OCI-M2 (cell line): ENCODE results near the gene GPER1.
"Not testable (repeated sequence)": the region's sequence is repeated elsewhere in the genome, so short reads cannot be mapped to it uniquely, and the experiment has no call there.

Source experiments
- DNase-seq: peaks from one replicate; lab custom pipeline; 2025; ENCODE audit not compliant: unreplicated experiment; lab: John Stamatoyannopoulos, UW

GPER1 gene

DNA sequence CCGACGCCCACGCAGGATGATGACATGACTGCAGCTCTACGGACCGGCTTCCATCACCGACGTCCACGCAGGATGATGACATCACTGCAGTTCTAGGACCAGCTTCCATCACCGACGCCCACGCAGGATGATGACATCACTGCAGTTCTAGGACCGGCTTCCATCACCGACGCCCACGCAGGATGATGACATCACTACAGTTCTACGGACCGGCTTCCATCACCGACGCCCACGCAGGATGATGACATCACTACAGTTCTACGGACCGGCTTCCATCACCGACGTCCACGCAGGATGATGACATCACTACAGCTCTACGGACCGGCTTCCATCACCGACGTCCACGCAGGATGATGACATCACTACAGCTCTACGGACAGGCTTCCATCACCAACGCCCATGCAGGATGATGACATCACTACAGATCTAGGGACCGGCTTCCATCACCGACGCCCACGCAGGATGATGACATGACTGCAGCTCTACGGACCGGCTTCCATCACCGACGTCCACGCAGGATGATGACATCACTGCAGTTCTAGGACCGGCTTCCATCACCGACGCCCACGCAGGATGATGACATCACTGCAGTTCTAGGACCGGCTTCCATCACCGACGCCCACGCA lies 28.6 kb downstream of the GPER1 start:
- DNase-seq: not testable (repeated sequence)

DNA sequence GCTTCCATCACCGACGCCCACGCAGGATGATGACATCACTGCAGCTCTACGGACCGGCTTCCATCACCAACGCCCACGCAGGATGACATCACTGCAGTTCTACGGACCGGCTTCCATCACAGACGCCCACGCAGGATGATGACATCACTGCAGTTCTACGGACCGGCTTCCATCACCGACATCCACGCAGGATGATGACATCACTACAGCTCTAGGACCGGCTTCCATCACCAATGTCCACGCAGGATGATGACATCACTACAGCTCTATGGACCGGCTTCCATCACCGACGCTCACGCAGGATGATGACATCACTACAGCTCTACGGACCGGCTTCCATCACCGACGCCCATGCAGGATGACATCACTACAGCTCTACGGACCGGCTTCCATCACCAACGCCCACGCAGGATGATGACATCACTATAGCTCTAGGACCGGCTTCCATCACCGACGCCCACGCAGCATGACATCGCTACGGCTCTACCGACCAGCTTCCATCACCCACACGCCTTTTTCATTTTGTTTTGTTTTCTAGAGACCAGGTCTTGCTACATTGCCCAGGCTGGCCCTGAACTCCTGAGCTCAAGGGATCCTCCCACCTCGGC lies 29.5 kb downstream of the GPER1 start:
- DNase-seq: no peak

DNA sequence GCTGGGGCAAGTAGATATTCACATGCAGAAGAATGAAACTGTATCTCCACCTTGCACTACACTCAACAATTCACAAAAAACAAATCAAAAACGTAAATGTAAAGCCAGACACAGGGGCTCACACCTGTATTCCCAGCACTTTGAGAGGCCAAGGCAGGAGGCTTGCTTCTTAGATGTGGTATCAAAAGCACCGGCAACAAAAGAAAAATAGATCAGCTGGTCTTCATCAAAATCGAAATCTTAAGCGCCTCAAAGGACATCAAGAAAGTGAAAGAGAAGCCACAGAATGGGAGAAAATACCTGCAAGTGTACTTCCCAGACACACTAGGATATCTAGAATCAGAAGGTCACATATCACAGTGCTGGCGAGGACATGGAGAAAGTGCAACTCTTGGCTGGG lies 31.3 kb downstream of the GPER1 start:
- no peak for DNase-seq

DNA sequence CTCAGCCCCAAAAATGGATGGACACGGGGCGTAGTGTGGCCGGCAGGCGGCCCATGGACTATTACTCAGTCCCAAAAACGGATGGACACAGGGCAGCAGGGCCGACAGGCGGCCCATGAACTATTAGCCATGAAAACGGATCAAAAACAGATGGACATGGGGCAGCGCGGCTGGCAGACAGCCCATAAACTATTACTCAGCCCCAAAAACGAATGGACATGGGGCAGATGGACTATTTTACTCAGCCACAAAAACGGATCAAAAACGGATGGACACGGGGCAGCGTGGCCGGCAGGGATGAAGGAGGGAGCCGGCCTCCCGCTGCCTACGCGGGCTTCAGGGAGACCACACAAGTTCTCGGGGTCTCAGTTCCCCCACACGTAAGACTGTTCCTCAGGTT lies 32.9 kb downstream of the GPER1 start:
- DNase-seq: no peak

DNA sequence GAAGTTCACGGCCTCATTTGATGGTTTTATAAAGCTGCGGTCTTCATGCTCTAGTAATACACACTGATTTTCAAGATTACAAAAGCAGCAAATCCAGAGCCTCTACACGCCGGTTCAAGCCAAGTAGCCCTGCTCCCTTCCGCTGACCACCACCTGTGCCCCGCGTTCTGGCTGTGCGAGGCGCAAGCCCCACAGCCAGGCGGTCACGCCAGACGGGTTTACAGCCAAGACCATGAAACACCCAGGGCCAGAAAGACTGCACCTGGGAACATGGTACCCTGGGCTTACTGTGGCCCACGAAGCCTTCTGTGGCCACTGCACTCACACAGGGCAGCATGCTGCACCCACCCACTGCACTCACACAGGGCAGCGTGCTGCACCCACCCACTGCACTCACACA lies 33.6 kb downstream of the GPER1 start:
- DNase-seq: no peak

DNA sequence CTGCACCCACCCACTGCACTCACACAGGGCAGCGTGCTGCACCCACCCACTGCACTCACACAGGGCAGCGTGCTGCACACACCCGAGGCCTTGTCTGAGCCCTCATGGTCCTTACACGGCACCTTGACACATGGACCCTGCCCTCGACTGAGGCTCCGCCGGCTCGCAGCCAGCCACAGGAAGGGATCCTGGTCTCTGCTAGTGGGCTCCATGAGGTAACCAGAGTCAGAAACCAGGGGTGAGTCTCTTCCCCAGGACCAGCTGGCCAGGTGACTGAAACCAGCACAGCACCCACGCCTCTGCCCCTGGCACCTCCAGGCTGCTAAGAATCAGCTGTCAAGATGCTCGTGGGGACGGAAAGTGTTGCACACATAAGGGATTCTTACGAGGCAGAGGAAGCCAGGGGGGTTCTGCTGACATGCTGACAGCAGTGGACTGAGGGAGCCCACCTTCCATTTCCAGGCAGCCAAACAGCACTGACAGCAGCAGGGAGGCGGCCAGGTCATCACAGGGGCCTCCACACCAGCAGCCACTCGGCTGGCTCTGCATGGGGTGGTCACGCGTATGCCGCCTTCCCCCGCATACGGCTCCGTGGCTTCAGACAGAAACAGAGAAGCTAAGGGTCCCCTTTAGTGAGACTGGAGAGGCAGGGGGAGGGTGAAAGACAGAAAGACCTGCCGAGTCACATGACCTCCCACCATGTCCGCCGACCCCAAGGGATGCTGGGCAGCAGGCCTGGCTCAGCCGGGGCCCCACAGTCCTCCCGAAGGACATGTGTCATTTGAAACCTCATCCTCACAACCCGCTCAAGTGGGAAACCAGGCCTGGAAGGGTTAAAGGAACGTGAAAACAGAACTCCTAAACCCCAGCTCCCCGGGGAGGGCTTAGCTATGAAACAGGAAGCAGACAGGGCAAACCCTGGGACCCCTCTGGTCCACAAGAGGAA lies 34.2 kb downstream of the GPER1 start:
- no peak for DNase-seq

DNA sequence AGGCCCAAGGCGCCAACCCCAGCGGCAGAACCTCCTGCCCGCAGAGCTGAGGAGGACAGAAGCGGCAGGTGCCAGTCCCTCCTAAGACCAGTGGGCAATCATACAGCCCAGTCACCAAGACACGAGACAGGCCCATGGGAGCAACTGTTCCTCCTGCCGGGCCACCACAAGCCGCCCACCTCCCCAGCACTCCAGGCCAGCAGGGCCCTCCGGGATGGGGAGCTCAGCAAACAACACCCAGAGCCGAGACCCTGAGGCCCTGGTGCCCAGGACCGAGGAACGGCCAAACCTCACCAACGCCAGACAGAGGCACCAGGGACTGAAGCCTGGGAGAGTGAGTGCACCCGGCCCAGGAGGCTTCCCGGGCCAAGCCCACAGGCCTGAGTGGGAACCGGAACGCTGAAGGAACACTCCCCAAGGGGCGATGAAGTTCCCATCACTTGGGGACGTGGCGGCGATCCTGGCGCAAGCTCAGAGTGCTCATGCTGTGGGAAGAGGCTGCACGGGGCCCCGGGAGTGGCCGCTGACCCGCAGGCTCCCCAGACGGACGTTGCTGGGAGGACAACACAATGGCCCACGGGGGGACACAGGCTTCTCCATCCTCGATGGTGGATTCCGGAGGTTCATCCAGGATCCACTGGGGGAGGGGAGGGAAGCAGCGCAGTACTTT lies 35.1 kb downstream of the GPER1 start:
- DNase-seq: no peak

DNA sequence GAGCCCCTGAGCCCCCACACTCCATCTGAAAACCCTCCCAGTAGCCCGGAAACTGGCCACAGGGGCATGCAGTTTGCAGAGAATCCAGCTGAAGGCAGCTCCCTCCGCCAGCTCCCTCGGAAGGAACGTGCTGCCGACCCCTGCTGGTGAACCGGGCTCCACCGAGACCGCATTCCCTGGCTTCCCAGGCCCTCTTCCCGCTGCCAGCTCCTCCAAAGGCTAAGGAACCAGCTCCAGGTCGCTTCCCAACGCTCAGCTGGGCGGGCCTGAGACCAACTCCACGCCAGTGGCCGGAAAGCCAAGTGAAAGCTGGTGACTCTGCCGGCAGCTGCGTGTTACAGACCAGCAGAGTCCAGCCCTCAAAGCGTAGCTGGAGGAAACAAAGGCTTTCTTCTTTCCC lies 35.8 kb downstream of the GPER1 start:
- DNase-seq: no peak

DNA sequence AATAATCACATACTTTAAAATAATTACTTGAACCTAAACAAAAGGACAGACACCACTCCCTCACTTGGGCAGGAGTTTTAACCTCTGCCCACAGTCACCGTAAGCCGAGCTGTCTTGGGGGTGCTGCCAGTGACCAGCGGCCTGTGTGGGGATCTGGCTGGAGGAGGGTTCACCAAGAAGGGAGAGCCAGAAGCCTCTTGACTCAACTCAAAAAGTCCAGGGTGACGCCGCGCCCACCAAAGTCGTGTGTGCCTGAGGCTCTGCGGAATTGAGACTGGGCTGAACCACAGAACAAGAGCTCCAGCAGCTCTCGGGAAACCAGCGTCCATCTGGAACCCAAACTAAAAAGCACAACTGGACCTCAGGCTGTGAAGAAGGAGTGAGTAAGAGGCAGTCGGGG lies 36.3 kb downstream of the GPER1 start:
- no peak for DNase-seq

DNA sequence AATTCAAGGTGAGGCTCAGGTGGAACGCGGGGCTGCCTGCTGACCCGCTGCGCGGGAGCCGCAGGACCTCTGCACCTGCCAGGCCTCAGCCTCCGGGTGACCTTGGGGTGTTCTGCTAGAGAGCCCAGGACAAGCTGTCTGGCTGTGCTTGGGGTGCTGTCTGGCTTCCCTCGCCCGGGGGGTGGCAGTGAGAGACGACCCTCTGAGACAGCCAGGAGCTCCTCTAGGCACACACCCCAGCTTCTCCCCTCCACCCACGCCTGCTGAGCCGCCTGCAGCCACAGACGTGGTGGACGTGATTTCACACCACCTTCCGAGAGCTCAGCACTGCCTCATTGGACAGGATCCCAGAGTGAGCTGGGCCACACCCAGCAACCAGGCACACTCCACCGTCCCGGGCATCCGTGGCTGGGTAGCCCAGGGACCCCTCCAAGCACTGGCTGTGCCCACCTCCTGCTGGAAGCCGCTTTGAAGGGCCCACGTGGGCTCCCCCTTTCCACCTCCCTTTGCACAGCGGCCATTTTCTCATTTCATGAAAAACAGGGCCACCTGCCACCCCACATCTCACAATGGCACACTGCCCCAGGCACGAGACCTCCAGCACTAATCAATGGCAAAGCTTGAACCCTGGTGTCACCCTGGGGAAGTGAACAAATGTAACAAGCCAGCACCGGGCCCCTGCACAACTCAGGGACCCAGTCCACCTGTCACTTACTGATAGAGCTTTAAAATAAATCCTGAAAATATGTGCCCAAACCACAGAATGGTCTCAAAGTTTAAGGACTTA lies 37.1 kb downstream of the GPER1 start:
- DNase-seq: no peak

DNA sequence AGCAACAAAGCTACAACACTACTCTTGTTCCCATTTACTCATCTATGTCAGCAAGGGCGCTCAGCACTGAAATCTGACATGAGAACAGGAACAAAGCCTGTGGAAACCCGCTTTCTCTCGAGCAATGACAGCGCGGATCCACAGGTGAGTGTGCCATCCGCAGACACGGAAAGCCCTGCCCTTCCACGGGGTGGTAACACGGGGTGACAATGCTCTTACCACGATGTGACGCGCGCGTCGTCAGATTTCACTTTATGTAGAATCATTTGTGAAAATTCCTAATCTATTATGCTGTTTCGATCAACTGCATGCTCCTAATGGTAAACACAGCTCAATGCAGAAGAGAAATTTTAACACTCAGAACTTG lies 37.7 kb downstream of the GPER1 start:
- DNase-seq: no peak

DNA sequence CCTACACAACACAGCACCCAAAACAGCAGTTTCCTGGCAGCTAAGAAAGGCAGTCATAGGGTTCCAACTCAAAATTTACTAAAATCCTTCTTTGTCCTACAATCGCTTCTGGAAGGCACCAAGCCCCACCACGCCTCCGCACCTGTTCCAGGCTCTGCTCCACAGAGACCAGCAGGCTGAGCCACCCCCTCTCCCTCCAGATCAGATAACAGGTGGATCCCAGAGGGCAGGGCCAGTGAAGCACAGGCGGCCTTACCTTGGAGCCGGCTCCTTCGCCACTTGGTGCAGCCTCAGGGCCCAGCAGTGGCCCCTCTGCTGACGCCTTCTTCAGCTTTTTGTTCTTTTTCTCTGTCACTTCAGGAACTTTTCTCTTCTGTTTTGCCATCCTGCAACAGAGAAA lies 39.1 kb downstream of the GPER1 start:
- DNase-seq: no peak

DNA sequence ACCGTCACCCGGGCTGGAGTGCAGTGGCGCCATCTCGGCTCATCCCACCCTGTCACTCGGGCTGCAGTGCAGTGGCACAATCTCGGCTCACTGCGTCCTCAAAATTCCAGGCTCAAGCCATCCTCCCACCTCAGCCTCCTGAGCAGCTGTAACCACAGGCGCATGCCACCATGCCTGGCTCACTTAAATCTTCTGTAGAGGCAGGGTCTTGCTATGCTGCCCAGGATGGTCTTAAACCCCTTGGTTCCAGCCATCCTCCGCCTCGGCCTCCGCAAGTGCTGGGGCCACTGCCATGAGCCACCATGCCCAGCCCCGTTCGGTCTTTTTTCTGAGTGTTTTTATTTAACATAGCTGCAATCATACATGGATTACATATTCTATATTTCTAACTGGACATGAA lies 41.5 kb downstream of the GPER1 start:
- no peak for DNase-seq

DNA sequence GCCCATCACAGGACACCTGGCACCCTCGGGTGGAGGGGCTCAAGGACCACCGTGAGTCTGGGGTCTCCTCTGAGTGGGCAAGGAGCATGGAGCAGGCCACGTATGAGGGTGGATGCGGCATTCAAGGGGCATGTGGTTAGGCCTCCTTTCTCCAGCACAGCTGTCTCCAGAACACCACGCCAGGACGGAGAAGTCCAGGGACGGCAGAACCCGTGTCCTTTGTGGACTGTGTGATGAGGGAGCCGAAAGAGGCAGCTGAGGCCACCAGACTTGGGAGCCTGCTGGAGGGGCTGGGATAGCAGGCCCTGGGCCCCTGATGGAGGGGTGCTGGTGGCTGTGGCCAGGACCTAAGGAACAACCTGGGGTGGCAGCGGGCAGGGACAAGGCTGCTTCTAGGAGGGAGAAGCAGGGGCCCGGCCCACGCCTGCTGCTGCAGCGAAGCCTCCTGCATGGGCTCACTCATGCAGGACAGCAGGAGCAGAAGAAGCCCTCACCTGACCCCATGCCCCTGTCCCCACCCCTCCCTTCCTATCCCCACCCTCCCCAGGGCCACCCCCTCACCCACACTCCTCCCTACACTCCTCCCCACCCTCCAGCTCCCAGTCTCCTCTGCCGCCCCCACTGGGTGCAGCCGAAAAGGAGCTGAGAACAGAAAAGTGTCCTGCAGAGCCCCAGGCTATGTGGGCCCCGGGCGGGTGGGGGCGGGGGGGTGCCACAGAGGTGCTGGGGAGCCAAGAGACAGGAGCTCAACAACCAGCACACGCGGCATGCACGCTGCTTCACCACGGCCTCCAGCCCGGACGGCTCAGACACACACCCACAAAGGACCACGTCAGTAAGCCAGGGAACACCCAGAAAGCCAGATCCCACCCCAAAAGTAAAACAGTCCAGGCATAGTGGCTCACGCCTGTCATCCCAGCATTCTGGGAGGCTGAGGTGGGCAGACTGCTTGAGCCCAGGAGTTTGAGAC lies 42.4 kb downstream of the GPER1 start:
- DNase-seq: no peak

DNA sequence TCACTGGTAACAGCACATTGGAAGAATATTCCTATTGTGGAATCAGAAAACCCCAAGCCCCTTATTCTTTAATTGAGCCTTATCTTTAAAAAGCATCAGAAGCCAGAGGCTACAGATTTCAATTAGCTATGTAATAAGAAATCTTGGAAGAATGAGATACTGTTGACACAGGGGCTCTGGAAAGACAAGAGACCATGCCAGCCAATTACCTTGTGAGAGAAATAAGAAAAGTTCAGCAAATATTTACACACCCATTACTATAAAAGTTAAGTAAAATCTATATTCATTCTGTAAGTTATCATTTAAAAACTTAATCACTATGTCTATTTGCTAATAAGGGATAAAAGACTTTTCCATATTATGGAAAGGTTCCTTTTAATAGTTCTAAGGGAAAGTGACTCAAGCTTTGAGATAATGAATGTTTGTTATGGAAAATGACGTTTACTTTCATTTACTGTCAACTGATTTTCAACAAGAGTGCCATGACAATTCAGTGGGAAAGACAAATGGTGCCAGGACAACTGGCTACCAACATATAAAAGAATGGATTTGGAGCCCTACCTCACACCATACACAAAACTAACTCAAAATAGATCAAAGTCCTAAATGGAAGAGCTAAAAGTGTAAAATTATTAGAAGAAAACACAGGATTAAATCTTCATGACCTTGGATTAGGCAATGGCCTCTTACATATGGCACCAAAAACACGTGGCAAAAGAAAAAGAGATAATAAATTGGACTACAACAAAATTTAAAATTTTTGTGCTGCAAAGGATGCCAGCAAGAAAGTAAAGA lies 43.8 kb downstream of the GPER1 start:
- DNase-seq: no peak

DNA sequence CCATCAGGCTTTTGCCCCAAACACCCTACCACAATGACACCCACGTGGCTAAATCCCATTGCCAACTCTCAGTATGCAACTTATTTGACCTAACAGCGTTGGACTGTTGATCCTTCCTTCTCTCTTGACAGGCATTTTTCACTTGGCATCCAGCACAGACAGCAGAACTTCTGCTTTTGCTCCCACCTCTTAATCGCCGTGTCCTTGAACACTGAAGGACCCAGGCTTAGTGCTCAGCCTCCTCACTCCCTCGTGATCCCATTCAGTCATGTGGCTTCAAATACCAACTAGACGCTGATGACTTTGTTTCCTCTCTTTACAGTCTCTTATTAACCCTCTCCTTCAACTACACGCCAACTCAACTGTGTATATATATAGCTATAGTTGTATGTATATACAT lies 47.0 kb downstream of the GPER1 start:
- DNase-seq: no peak

DNA sequence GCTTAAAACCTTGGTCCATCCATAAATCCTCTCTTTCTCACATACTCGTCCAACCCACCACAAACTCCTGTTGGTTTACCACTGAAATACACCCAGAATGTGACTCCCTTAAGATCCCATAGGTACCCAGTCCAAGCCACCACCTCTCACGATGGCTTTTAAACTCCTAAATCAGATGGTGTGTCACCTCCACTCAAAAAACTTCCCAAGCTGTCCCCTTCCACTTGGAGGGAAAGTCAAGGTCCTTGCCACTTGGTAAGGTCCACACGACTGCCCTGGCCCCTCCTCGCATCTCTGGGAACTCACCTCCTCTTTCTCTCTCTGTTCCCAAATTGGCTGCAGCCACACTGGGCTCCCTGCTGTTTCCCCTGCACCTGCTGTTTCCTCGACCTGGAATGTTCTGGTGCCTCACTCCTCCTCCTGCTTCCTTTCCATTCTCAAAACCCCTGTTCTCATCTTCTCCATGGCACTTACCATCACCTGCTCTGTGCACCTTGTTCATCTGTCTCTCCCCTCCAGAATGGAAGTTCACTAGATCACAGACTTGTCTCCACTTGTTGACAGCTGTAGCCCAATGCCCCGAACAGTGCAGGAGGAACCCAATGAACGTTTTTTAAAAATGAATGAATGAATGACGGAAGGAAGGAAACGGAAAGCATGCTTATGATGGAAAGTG lies 49.1 kb downstream of the GPER1 start:
- no peak for DNase-seq

DNA sequence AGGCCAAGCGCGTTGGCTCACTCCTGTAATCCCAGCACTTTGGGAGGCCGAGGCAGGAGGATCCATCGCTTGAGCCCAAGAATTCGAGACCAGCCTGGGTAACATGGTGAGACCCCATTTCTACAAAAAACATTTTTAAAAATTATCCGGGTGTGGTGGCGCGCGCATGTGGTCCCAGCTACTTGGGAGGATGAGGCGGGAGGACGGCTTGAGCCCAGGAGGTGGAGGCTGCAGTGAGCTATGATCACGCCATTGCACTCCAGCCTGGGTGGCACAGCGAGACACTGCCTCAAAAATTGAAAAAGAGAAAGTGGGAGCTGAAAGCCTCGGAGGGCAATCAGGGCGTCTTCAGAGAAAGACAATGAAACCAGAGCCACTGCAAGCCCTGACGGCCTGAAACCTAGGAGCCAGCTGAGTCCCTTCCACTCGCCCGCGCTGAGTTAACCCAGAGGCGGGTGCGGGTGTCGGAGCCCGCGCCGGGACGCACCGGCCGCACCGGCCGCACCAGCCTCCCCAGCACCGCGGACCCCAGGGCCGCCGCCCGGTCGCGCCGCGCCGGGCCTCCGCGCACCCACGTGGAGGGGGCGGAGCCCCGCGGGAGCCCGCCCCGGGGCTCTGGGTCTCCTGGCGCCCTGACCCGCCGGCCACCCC lies 49.7 kb downstream of the GPER1 start:
- DNase-seq: no peak
